IMR-90 (cell line): Measurements from ENCODE around the gene VSIR. TPM values are rescaled to one million over a fixed set of nuclear protein-coding genes. Genes with fewer than 3 reads are reported as not detected.

Experiments
- ATAC-seq: fragments of 200-7000 bp; cut with Tn5 transposase; 2 replicates; pipeline ENCODE4 v1.9.1; 2020; ENCODE audit warnings: low read depth, mild to moderate bottlenecking, moderate library complexity
- BruUV-seq: library from RNA; stranded (reverse); fragments of 400-500 nt; replicated peaks from 2 replicates; lab custom pipeline; 2021; lab: Mats Ljungman, UMichigan
- CTCF ChIA-PET: fragments of 300-600 bp; formaldehyde crosslinking; extraction: SDS; loops from one replicate; lab custom pipeline; 2021; ENCODE audit warnings: antibody characterized with exemption; lab: Yijun Ruan, JAX
- POLR2A ChIA-PET: fragments of 300-600 bp; sonication (Branson Sonifier 250); formaldehyde crosslinking; loops from one replicate; lab custom pipeline; 2022; ENCODE audit warnings: antibody characterized with exemption; ENCODE audit not compliant: unreplicated experiment; lab: Charles Lee
- DNase-seq: peaks from one replicate; pipeline ENCODE4 v3.0.0; 2013
- H2AFZ ChIP-seq: replicated peaks from 2 replicates; pipeline ENCODE3; 2013; ENCODE audit warnings: low read length, mild to moderate bottlenecking; ENCODE audit not compliant: poor library complexity
- H2AK5ac ChIP-seq: 2 replicates; pipeline ENCODE4 v1.6.1; 2013; ENCODE audit warnings: low read depth, low read length, inconsistent platforms
- H2AK9ac ChIP-seq: replicated peaks from 2 replicates; pipeline ENCODE3; 2013; ENCODE audit warnings: mild to moderate bottlenecking, low read depth, low read length, moderate library complexity; ENCODE audit not compliant: poor library complexity
- H2BK120ac ChIP-seq: 2 replicates; pipeline ENCODE4 v1.6.1; 2013; ENCODE audit warnings: low read depth, low read length, inconsistent platforms
- H2BK15ac ChIP-seq: 3 replicates; pipeline ENCODE4 v1.6.1; 2013; ENCODE audit warnings: low read depth, low read length, inconsistent platforms
- H2BK20ac ChIP-seq: 2 replicates; pipeline ENCODE4 v1.6.1; 2013; ENCODE audit warnings: low read depth, mild to moderate bottlenecking, inconsistent platforms, low read length, moderate library complexity
- H2BK5ac ChIP-seq: 2 replicates; pipeline ENCODE4 v1.6.1; 2013; ENCODE audit warnings: mild to moderate bottlenecking, low read depth, low read length, inconsistent platforms; ENCODE audit not compliant: poor library complexity, severe bottlenecking
- H3K14ac ChIP-seq: replicated peaks from 2 replicates; pipeline ENCODE4 v1.6.1; 2013; ENCODE audit warnings: low read depth, low read length, inconsistent platforms
- H3K18ac ChIP-seq: 2 replicates; pipeline ENCODE4 v1.6.1; 2013; ENCODE audit warnings: low read depth, low read length, control low read depth
- H3K23ac ChIP-seq: 2 replicates; pipeline ENCODE4 v1.6.1; 2013; ENCODE audit warnings: low read depth, low read length, inconsistent platforms
- H3K27ac ChIP-seq: 2 replicates; pipeline ENCODE4 v1.5.1; 2013; ENCODE audit warnings: mild to moderate bottlenecking, control low read depth, low read length; ENCODE audit not compliant: insufficient read depth
- H3K27me3 ChIP-seq: 2 replicates; pipeline ENCODE4 v1.6.1; 2013; ENCODE audit warnings: low read length; ENCODE audit not compliant: control insufficient read depth, insufficient read depth
- H3K36me3 ChIP-seq: 2 replicates; pipeline ENCODE4 v1.6.1; 2013; ENCODE audit warnings: low read length, mixed read lengths; ENCODE audit not compliant: control insufficient read depth, insufficient read depth
- H3K4ac ChIP-seq: 2 replicates; pipeline ENCODE4 v1.6.1; 2013; ENCODE audit warnings: low read depth, low read length, inconsistent platforms
- H3K4me1 ChIP-seq: 2 replicates; pipeline ENCODE4 v1.6.1; 2013; ENCODE audit warnings: low read length, mixed read lengths; ENCODE audit not compliant: control insufficient read depth, insufficient read depth
- H3K4me2 ChIP-seq: 2 replicates; pipeline ENCODE4 v1.6.1; 2013; ENCODE audit warnings: low read depth, mild to moderate bottlenecking, control low read depth, low read length, moderate library complexity
- H3K4me3 ChIP-seq: 2 replicates; pipeline ENCODE4 v1.5.1; 2013; ENCODE audit warnings: low read depth, mild to moderate bottlenecking, control low read depth, low read length, moderate library complexity; ENCODE audit not compliant: insufficient read depth
- H3K56ac ChIP-seq: 2 replicates; pipeline ENCODE4 v1.6.1; 2013; ENCODE audit warnings: low read length, inconsistent platforms; ENCODE audit not compliant: insufficient read depth; ENCODE audit errors: extremely low read depth
- H3K79me1 ChIP-seq, 2 experiments: 2 replicates each; pipeline ENCODE4 v1.6.1; 2013; ENCODE audit warnings: low read length in 2 of 2, inconsistent platforms in 1 of 2, low read depth in 1 of 2
- H3K9ac ChIP-seq: 2 replicates; pipeline ENCODE4 v1.6.1; 2013; ENCODE audit warnings: low read depth, low read length, control low read depth
- H3K9me1 ChIP-seq: 2 replicates; pipeline ENCODE4 v1.6.1; 2013; ENCODE audit warnings: low read length, inconsistent platforms; ENCODE audit not compliant: insufficient read depth
- H3K9me3 ChIP-seq: 2 replicates; pipeline ENCODE4 v1.6.1; 2013; ENCODE audit warnings: low read length; ENCODE audit not compliant: control insufficient read depth, insufficient read depth
- H4K20me1 ChIP-seq: 2 replicates; pipeline ENCODE4 v1.6.1; 2013; ENCODE audit warnings: low read length, inconsistent platforms; ENCODE audit not compliant: insufficient read depth
- H4K5ac ChIP-seq: 2 replicates; pipeline ENCODE4 v1.6.1; 2013; ENCODE audit warnings: mild to moderate bottlenecking, low read depth, low read length, control low read depth
- H4K8ac ChIP-seq, 2 experiments: 2 replicates each; pipeline ENCODE4 v1.6.1; 2013; ENCODE audit warnings: low read depth in 2 of 2, low read length in 2 of 2, control low read depth in 1 of 2, inconsistent platforms in 1 of 2
- H4K91ac ChIP-seq: 2 replicates; pipeline ENCODE4 v1.6.1; 2013; ENCODE audit warnings: low read depth, low read length, inconsistent platforms; ENCODE audit not compliant: insufficient read depth
- BHLHE40 ChIP-seq: fragments of 150-350 bp; IDR thresholded peaks from 2 replicates; pipeline ENCODE4 v1.6.1; 2016; ENCODE audit warnings: mild to moderate bottlenecking, low read depth, low read length
- CEBPB ChIP-seq: IDR thresholded peaks from 2 replicates; pipeline ENCODE4 v1.6.1; 2012; ENCODE audit warnings: low read depth, low read length, improper control_type of control experiment
- CHD1 ChIP-seq: IDR thresholded peaks from 2 replicates; pipeline ENCODE4 v1.6.1; 2012; ENCODE audit warnings: low read depth, low read length, improper control_type of control experiment
- FOS ChIP-seq: fragments of 150-350 bp; IDR thresholded peaks from 2 replicates; pipeline ENCODE4 v1.6.1; 2016; ENCODE audit warnings: low read depth, low read length
- MAZ ChIP-seq: IDR thresholded peaks from 2 replicates; pipeline ENCODE4 v1.6.1; 2012; ENCODE audit warnings: low read depth, mild to moderate bottlenecking, low read length, improper control_type of control experiment, moderate library complexity, borderline replicate concordance
- MXI1 ChIP-seq: IDR thresholded peaks from 2 replicates; pipeline ENCODE4 v1.6.1; 2012; ENCODE audit warnings: low read depth, mild to moderate bottlenecking, low read length, moderate library complexity, borderline replicate concordance
- NFE2L2 ChIP-seq: fragments of 150-350 bp; IDR thresholded peaks from 2 replicates; pipeline ENCODE4 v1.6.1; 2016; ENCODE audit warnings: low read depth, mild to moderate bottlenecking, low read length
- RCOR1 ChIP-seq: IDR thresholded peaks from 2 replicates; pipeline ENCODE4 v1.6.1; 2012; ENCODE audit warnings: mild to moderate bottlenecking, low read length, improper control_type of control experiment; ENCODE audit not compliant: insufficient replicate concordance
- SMC3 ChIP-seq: fragments of 150-350 bp; IDR thresholded peaks from 2 replicates; pipeline ENCODE4 v1.6.1; 2016; ENCODE audit warnings: low read depth, mild to moderate bottlenecking, antibody characterized with exemption, low read length, moderate library complexity
- WGBS, 2 experiments: methylation state at CpG; one replicate each; pipeline versions ENCODE4 v1.1.5 to v1.1.7; 2013; ENCODE audit warnings: missing lambda C conversion rate in 2 of 2; ENCODE audit not compliant: insufficient read length in 1 of 2; ENCODE audit errors: extremely low coverage in 2 of 2; 5-methylcytosine and 5-hydroxymethylcytosine counted together
- dilution Hi-C: fragments of 300-500 bp; cut with HindIII; formaldehyde crosslinking; loops from one replicate; pipeline ENCODE4 v1.14.3; 2018; ENCODE audit warnings: low sequenced_read_pairs; ENCODE audit not compliant: unreplicated experiment
- in situ Hi-C: fragments of 300-500 bp; cut with MboI; formaldehyde crosslinking; loops from 3 replicates; pipeline ENCODE4 v1.14.3; 2019; ENCODE audit warnings: low sequenced_read_pairs, inconsistent platforms, mixed read lengths
- intact Hi-C: fragments of 100-400 bp; cut with micrococcal nuclease; formaldehyde crosslinking; loops from 2 replicates; pipeline ENCODE4 v1.10.0; 2022
- polyA plus RNA-seq, 3 experiments: library from polyadenylated mRNA; depleted of rRNA; stranded (reverse); fragments of >200 nt; gene quantifications; 2 replicates each; pipeline ENCODE4 v1.2.3, GENCODE V29; 2012; ENCODE audit warnings: low replicate concordance in 1 of 3
- total RNA-seq: library from RNA; depleted of rRNA; stranded (reverse); fragments of >200 nt; gene quantifications from 2 replicates; pipeline ENCODE4 v1.2.3, GENCODE V29; 2012
- TF ChIP-seq, protein P1 (sequence below): fragments of 150-350 bp; IDR thresholded peaks from 2 replicates; pipeline ENCODE4 v1.6.1; 2016; ENCODE audit warnings: low read depth, mild to moderate bottlenecking, low read length, moderate library complexity, borderline replicate concordance
- TF ChIP-seq, protein P2 (sequence below): fragments of 150-350 bp; IDR thresholded peaks from 2 replicates; pipeline ENCODE4 v1.6.1; 2017; ENCODE audit warnings: mild to moderate bottlenecking, antibody characterized with exemption, low read length, low read depth

Gene VSIR
- total and polyA plus RNA-seq, 2 of the 4 experiments (the other 2 are of a cell fraction): 5.0 to 23.8 TPM

DNA sequence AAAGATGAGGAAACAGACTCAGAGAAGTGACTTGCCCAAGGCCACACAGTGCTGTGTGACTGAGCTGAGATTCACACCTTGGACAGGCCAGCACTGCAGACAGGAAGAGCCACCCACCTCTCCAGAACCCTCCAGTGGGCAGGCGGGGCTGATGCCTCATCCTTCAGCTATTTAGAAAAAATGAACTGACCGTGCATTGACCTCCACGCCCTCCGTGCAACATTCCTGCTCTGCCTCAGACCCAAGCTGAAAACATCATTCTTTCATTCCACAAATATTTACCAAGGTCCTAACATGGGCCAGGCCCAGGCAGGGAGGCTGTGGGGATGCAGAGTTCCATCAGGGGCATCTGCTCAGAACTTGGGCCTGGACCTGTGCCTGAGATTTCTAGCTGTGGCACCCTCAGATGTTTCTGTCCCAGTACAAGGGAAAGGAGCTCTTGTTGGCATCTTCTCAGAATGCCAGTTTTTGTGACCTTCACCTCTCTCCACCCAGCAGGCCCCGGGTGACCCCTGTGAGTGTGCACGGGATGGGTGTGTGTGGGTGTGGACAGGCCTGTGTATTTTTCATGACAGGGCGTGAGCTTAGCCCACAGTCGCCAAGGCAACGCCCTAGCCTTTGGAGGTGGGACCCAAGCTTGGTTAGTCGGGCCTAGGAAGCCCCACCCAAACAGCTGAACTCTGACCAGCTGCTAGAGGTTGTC is 6.5 kb downstream of the VSIR start:
- CTCF ChIA-PET: interaction anchor here (0.6 to 0.9 kb wide), 2 partner anchors 14 to 105 kb away, joined by 3 read pairs; no protein-coding TSS in a partner anchor
- peak overlapping the region; percentile 84 for H3K18ac ChIP-seq
- peak overlapping the region; percentile 96 for H2BK15ac ChIP-seq
- POLR2A ChIA-PET: interaction anchor here (0.7 to 1.0 kb wide), 2 partner anchors 9 to 83 kb away, joined by 3 read pairs; no protein-coding TSS in a partner anchor
- dilution Hi-C loops (no loop called here), in situ Hi-C loops (no loop called here), intact Hi-C loops (loop anchor here (2.0 to 5.0 kb wide), 2 partner anchors 38 to 55 kb away; no protein-coding TSS in a partner anchor)
- peak overlapping the region; percentile 0 for H2AFZ ChIP-seq
- ATAC-seq (peak; percentile 87), DNase-seq (peak; percentile 95)
- peak overlapping the region; percentile 16; the same call in 1 of the 2 replicates for H3K9ac ChIP-seq
- peak overlapping the region; percentile 42 for H2AK9ac ChIP-seq
- H3K9me3 ChIP-seq: no peaks in the 10 kb centered on the region
- H3K56ac ChIP-seq: peak overlapping the region; percentile 44
- peak overlapping the region; percentile 54 to 85 for H4K8ac ChIP-seq
- H2BK120ac ChIP-seq: peak overlapping the region; percentile 96
- H3K9me1 ChIP-seq: peaks cover 32% of the 10 kb centered on the region
- H3K14ac ChIP-seq: peak overlapping the region; percentile 70
- H3K79me1 ChIP-seq: peaks cover 6 to 18% of the 10 kb centered on the region in 2 experiments; a peak in 3 of 4 replicates
- H3K4me2 ChIP-seq: peak overlapping the region; percentile 24
- H3K27ac ChIP-seq: peak overlapping the region; percentile 83
- TF ChIP-seq CEBPB (no peak; the same call in 1 of the 2 replicates), FOS (peak; percentile 85), NFE2L2 (peak; percentile 14; the same call in 1 of the 2 replicates), MAZ (peak; percentile 77; the same call in 1 of the 2 replicates), RCOR1 (peak; percentile 99), MXI1 (0 out of 2 replicates have a peak, but pooled peaks have one; percentile 32), SMC3 (no peak), BHLHE40 (peak; percentile 78; the same call in 1 of the 2 replicates), CHD1 (no peak)
- TF ChIP-seq, protein P1, sequence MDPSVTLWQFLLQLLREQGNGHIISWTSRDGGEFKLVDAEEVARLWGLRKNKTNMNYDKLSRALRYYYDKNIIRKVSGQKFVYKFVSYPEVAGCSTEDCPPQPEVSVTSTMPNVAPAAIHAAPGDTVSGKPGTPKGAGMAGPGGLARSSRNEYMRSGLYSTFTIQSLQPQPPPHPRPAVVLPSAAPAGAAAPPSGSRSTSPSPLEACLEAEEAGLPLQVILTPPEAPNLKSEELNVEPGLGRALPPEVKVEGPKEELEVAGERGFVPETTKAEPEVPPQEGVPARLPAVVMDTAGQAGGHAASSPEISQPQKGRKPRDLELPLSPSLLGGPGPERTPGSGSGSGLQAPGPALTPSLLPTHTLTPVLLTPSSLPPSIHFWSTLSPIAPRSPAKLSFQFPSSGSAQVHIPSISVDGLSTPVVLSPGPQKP: no peak
- TF ChIP-seq, protein P2, sequence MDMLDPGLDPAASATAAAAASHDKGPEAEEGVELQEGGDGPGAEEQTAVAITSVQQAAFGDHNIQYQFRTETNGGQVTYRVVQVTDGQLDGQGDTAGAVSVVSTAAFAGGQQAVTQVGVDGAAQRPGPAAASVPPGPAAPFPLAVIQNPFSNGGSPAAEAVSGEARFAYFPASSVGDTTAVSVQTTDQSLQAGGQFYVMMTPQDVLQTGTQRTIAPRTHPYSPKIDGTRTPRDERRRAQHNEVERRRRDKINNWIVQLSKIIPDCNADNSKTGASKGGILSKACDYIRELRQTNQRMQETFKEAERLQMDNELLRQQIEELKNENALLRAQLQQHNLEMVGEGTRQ: no peak
- no peaks in the 10 kb centered on the region for H3K36me3 ChIP-seq
- H4K20me1 ChIP-seq: no peaks in the 10 kb centered on the region
- H3K4ac ChIP-seq: peak overlapping the region; percentile 95
- peak overlapping the region; percentile 87 for H2BK5ac ChIP-seq
- H4K5ac ChIP-seq: peak overlapping the region; percentile 61
- no TSS peak for BruUV-seq
- 0% methylated on average over 1 of the region's 10 CpGs; no CpG with 5 or more reads in 1 of the 2 experiments for WGBS, 2 experiments
- peak overlapping the region; percentile 67 for H3K23ac ChIP-seq
- H2BK20ac ChIP-seq: peak overlapping the region; percentile 94
- H3K4me1 ChIP-seq: peaks cover 58% of the 10 kb centered on the region
- H2AK5ac ChIP-seq: peak overlapping the region; percentile 96
- H3K4me3 ChIP-seq: no peak overlapping the region
- no peaks in the 10 kb centered on the region for H3K27me3 ChIP-seq
- peak overlapping the region; percentile 95 for H4K91ac ChIP-seq
